Measurements from ENCODE around the gene ARSJ.
"Not testable (repeated sequence)": the region's sequence is repeated elsewhere in the genome, so short reads cannot be mapped to it uniquely, and the experiment has no call there.

DNA sequence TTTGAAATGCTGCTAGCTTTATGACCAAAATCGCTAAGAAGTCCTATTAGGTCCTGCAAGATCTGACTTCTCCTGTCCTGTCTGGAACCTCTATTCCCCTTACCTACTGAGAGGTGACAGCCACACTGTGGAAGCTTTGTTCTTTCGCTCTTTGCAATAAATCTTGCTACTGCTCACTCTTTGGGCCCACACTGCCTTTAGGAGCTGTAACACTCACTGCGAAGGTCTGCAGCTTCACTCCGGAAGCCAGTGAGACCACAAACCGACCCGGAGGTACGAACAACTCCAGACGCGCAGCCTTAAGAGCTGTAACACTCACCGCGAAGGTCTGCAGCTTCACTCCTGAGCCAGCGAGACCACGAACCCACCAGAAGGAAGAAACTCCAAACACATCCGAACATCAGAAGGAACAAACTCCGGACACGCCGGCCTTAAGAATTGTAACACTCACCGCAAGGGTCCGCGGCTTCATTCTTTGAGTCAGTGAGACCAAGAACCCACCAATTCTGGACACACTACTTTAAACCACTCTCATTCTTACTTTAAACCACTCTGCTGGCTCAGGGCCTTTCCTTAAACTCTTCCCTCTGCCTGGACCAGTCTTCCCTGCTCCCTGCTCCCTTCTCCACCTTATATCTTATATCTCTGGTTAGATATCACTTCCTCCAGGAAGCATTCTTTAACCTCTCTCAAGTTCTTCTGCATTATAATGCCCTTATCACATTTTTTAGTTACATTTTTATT is 25.2 kb upstream of the ARSJ start:
- TF ChIP-seq, protein P1, sequence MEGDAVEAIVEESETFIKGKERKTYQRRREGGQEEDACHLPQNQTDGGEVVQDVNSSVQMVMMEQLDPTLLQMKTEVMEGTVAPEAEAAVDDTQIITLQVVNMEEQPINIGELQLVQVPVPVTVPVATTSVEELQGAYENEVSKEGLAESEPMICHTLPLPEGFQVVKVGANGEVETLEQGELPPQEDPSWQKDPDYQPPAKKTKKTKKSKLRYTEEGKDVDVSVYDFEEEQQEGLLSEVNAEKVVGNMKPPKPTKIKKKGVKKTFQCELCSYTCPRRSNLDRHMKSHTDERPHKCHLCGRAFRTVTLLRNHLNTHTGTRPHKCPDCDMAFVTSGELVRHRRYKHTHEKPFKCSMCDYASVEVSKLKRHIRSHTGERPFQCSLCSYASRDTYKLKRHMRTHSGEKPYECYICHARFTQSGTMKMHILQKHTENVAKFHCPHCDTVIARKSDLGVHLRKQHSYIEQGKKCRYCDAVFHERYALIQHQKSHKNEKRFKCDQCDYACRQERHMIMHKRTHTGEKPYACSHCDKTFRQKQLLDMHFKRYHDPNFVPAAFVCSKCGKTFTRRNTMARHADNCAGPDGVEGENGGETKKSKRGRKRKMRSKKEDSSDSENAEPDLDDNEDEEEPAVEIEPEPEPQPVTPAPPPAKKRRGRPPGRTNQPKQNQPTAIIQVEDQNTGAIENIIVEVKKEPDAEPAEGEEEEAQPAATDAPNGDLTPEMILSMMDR (IDR thresholded peaks at IDR 0.05): not testable (repeated sequence)
- TF ChIP-seq POLR2A (IDR thresholded peaks at IDR 0.05): not testable (repeated sequence)

Data from heart left ventricle (tissue), 13 donors.